D341Med (cell line): ENCODE results near the gene ARID3B.
A peak's percentile ranks its signal among the peaks of the same experiment; 100 is the strongest.
"Not testable (repeated sequence)": the region's sequence is repeated elsewhere in the genome, so short reads cannot be mapped to it uniquely, and the experiment has no call there.

Experiments used
- DNase-seq: peaks from one replicate; pipeline ENCODE4 v3.0.0; 2012; ENCODE audit warnings: low spot score

Gene ARID3B

DNA sequence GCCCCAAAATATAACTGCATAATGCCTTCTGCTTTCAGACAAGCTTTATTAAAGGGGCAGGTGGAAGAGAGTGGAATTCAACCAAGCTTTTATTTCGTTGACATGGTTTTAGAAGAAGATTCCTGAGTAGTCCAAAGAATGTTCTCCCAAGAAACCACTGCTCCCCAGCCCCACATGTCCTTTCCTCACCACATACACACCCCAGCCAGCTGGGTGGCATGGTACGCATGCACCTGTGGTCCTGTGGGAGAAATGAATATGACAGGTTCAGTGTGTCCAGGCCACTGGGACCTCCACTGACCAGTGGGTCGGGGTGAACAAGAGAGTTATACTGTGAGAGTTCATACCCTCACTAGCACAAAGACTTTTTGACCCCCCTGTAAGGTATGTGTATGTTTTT, 30.2 kb downstream of the ARID3B start:
- DNase-seq: no peak

DNA sequence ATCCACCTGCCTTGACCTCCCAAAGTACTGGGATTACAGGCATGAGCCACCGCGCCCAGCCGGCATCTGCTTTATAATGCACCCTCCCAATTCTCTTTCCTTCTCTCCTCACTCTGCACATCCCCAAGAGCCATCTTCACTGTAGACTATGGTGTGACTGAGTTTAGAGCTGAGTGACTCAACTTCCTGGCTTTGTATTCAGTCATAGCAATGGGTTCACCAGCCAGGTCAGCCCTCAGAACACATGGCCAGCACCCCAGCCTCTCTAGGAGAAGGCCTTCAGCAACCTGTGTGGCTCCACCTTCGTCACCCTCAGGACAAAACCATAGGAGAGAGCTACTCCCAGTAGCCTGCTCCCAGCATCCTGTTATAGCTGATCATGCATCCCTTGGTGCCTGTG, 33.0 kb downstream of the ARID3B start:
- no peak for DNase-seq

DNA sequence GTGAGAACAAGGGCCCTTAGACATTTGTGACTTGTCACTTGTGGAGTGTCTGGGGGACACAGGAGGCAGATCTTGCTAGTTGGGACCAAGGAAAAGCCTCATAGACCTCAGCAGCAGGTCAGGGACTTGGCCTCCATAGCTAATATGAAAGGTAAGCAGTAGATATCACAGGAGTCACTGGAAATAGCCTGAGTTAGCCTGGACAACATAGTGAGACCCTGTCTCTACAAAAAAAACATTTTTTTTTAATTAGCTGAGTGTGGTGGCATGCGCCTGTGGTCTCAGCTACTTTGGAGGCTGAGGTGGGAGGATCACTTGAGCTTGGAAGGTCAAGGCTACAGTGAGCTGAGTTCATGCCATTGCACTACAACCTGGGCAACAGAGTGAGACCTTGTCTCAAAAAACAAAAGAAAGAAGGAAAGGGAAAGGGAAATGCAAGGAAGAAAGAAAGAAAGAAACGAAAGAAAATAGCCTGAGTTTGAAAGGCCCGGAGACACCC, 37.5 kb downstream of the ARID3B start:
- no peak for DNase-seq

DNA sequence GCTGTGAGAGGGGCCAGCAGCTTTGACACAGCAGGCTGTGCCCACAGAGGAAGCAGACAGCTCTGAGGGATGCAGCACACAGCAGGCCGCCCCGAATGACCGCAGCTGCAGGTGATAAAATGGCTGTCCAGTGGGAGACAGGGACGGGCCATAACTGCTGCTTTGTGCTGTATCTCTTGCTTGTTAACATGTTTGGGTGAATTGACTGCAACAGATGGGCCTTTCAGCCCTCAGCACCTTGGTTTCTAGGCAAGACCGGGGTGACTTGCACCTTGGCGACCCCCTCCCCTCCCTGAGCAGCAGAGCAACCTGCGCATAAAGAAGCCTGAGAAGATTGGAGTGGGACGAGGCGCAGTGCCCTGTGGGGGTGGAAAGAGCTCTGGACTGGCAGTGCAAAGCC, 38.0 kb downstream of the ARID3B start:
- no peak for DNase-seq

DNA sequence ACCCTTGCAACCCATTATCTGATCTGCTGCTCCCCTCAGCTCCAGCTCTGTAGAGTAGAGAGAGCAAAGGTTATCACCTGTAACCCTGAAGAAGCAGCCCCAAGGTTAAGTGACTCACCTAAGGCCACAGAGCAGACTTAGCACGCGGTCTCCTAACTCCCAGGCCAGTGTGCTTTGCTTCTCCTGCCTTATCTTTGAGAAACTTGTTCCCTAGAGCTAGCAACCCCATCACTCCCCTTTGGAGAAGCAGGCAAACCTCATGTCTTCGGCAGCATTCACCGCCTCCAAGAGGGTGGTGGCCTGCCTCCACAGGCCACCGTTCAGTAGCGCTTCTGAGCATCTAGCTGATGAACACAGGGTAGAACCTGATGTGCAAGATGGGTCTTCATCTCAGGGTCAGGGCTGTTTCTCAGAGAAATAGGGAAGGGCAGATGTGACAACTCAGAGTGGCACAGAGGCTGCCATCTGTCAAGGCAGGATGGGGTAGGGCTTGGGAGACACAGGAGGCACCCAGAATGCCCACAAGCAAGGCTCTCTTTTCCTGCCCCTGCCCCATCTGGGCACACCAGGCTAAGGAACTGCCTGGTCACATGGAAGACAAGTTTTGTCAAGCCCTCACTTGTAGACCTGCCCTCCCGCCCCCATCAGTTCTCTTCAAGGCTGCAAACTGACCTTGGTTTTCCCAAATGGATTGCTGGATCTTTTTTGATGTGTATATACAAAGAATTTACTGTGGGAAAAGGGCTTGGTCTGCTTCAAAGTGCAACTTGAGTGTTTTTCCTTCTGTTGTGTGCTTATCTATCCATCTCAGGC, 39.7 kb downstream of the ARID3B start:
- DNase-seq: no peak

DNA sequence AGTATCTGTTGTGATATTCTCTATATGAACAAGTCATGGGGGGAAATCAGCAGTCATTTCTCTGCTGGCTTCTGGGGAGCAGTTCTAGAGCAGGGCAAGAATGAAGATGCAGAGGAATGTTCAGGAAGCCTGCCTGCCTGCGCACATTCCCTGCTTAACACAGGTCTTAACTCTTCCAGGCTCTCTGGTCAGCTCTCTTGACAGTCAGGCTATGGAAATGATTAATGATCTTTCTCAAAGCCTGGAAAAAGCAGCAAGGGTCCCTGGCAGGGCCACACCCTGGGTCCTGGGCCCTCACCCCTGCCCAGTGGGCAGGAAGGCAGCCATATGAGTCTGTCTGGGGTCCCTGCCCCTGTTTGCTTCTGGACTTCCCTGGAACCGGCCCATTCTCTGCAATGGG, 43.2 kb downstream of the ARID3B start:
- no peak for DNase-seq

DNA sequence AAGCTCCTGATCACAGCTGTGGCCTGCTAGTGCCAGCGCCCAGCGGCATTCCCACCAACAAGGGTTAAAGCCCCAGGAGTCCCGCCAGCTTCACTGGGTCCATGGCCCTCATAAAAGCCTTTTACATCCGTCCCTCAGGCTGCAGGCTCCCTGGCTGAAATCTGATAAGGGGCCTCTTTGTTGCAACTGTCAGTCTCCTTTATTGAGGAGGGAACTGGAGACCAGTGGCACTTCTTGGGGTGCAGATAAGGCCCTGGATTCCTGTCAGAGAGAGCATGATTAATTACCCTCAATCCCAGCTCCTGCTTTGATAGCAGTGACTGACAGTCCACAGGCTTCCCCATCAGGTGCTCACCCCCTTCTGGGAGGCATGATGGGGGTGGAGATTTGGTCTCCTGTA, 43.8 kb downstream of the ARID3B start:
- DNase-seq: no peak

DNA sequence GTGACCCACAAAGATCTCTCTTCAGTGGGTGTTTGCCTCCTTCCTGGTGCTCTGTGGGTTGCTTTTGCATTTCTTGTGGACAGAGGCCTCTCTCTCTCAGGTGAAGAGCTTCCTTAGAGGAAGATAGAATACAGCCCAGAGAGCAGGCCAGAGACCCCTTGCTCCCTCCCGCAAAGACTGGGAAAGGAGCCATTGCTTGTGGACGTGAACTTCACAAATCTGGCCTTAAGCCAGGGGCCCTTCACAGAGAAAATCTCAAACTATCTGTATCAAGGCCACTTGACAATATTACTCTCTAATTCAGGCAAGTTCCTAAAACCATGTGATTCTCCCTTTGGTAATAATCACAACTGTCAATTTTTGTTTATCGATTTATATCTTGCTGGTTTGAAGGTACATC, 44.2 kb downstream of the ARID3B start:
- DNase-seq: no peak

DNA sequence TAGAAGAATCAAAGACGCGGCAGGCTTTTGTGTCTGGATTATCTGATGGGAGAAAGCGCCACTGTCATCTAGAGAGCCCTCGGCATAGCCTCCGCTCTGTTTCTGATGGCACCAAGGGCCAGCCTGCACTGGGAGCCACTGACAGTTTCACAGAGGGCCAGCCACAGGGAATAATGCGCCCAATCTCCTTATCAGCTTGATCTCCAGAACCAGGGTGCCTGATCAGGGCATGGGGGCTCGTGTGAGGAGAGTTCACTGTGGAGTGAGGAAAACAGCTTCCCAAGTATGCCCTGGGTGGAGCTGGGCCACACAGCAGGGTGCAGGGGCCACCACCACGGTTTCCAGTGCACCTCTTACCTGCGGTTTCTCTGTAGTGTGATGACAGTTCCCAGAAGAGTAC, 44.8 kb downstream of the ARID3B start:
- DNase-seq: no peak

DNA sequence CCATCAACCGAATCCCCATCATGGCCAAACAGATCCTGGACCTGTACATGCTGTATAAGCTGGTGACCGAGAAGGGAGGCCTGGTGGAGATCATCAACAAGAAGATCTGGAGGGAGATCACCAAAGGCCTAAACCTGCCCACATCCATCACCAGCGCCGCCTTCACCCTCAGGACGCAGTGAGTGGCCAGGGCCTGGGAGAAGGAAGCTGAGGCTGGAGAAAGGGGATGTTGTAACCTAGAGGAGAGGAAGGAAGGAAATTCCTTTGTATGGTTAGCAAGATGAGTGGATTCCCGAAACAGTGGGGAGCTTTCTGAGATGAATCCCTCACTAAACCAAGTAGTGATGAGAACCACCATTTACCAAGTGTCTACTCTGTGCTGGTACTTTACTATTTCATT, 48.8 kb downstream of the ARID3B start:
- no peak for DNase-seq

DNA sequence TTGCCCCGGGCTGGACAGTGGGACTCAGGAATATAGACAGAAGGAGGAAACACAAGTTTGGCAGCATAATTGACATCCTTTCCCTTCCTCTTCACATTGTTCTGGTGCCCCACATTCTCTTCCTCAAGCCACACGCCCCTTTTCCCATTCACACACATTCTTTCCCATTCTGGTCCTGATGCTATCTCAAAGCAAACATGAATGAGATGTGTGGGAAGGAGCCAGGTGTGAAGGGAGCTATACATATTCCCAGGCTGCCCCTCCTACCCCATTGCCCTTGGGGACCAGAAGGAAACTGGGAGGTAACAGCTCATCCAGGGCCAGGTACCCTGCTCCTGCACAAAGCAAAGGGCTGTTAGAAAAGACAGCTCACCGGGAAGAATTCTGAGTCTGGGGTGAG, 51.2 kb downstream of the ARID3B start:
- DNase-seq: no peak

DNA sequence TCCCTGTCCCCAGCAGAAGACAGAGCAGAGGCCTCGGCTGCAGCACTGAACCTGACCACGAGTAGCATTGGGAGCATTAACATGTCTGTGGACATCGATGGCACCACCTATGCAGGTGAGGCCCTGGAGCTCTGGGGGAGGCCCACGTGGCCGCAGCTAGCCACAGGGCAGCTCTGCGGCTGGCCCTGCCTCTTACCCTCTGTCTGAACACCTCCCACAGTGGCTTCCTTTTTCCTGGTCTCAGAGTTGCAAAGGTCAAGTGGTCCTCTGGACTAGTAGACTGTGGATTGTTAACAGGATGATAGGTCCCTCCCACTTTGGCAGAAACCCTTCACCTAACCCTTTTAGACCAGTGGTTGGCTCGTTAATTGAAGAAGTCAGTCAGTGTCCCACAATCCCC, 52.1 kb downstream of the ARID3B start:
- DNase-seq: no peak

DNA sequence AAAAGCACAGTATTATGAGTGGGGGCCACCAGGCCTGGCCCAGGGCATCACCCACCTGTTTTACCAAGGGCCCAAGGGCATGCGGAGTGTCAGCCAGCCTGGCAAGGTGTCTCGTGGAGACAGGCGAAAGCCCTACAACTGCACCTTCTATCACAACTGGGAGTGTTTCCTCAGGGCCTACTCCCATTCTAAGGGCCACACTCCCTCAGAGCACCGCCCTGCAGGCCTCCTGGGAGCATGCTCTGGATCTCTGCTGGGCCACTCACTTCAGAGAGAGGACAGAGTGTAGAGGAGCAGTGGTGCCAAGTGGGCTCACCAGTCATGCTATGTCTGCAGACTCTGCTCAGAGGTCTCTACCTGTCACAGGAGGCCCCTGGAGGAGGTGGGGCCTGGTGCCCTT, 53.4 kb downstream of the ARID3B start:
- DNase-seq: no peak

DNA sequence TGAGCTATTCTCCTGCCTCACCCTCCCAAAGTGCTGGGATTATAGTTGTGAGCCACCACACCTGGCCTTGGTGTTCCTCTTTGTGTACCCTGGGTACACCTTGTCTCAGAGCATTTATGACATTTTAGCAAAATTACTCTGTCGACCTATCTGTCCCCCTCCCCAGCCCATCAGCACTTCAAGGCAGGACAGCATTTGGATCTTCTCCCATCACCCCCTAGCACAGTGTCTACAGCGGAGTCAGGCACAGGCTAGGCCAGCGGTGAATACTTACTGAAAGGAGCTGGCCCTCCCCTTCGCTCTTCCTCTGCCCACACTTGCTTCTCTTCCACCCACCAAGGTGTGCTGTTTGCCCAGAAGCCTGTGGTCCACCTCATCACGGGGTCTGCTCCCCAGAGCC, 54.3 kb downstream of the ARID3B start:
- no peak for DNase-seq

DNA sequence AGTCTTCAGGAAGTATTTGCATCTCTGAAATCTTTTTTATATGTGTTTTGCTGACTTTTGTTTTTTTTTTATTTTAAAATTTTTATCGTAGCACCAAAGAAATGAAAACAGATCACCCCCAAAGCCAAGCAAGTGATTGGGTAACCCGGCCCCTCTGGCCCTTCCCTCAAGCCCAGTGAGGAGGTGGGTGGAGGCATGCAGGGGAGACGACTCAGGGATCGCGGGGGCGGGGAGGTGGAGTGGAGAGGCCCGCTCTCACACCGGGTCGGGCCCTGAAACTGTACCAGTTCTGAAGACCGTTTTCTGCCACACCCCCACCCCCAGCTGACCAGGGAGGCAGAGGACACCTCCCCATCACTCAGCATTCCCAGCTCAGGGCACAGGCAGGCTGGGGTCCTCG, 55.7 kb downstream of the ARID3B start:
- not testable (repeated sequence) for DNase-seq

DNA sequence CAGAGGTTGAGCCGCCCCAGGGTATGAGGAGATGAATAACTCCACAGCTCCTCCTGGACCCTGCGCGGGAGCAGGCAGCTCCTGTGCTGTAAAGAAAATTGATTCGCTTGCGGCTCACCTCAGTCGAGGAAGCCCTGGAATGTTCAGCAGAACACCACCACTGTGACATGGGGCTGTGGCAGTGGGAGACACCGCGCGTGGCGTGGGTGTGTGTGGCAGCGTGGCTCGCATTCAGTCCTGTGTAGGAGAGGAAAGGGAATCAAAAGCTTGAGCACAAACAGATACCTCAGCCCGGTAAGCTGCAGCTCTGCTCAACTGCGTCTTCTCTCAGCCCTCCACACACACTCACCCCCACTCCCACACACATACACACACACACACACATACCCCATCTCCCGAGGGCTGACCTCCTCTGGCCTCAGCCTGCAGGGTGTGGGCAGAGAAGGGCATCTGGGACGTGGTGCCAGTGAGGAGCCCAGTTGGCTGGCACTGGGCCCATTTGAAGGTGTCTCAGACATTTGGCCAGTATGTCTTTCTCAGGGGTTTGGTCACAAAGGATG, 56.2 kb downstream of the ARID3B start:
- DNase-seq: not testable (repeated sequence)

DNA sequence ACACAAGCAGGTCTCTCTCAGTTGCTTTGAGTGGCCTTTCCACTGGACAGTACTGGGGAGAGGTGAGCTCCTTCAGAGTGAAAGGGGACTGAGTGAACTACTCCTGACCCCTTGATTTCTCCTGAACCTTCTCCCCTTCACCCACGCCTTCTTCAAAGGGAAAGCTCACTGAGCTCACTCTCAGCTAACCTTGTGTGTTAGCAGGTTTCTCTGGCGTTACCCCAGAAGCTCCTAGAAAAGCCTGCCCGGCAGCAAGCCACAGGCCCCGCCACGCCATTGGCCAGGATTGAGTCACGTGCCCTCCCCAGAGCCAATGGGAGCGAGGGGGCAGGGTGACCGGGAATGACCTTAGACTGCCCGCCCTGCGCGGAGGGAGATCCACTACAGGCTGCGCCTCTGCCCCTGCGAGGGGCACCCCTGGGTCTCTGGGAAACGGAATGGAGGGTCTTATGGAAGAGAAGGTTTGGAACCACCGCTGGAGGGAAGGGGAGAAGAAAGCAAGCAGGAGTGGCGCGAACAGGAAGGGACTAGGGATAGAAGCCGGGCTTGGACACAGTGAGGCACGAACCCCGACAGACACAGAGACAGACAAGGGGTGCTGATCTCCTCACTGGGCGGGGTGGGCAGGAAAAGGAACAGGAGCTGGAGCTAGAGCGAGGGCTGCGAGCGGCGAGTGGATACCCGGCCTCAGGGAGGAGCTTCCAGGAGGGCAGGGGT, 57.3 kb downstream of the ARID3B start:
- peak; percentile 80 for DNase-seq

DNA sequence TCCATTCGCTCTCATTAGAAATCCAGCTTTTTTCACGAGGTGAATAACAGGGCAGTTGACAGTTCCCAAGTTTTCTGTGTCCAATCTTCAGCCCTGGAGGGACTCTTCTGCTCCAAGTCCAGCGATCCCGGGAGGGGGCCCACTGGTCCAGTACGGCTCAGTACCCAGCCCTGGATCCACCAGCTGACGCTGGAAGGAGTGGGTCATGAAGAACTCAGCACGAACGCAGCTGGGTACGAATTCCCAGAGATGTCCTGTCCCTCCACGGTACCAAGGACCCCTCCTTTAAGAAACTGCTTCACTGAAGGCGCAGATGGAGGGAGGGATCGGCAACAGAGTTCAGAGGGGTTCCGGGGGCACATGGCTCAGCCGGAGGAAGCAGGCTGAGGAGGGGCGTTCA, 58.1 kb downstream of the ARID3B start:
- no peak for DNase-seq

DNA sequence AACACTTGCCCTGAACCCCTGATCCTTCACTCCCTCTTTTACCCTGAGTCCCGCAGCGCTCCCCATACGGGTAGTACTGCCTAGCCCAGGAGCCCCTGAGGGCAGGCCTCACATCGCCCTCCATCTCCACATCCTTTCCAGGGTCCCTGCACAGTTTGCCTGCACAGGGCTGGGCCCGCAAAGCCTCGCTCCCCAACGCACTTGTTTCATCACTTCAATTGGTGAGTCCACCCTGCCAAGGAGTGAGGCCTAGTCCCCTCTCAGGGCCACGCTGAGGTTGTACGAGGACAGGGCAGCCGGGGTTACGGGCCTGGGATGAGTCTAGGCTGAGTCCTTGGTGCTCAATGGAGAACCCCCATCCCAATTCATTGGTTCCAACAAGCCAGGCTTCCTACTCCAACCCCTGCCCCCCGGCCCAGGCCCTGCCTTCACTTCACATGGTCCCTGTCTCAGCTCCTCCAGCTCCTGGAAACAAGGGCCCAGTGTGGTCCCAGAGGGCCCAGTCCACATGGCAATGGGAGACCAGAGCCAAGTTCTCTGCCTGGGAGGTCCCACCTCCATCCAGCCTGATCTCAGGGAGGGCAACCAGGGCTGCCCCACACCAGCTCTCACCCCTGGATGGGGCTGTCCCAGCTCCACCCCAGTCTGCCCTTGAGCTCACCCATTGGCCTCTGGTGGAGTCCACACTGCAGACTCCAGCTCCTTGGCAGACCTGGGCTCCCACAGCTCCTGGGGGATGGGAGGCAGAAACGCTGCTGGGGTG, 62.2 kb downstream of the ARID3B start:
- no peak for DNase-seq

DNA sequence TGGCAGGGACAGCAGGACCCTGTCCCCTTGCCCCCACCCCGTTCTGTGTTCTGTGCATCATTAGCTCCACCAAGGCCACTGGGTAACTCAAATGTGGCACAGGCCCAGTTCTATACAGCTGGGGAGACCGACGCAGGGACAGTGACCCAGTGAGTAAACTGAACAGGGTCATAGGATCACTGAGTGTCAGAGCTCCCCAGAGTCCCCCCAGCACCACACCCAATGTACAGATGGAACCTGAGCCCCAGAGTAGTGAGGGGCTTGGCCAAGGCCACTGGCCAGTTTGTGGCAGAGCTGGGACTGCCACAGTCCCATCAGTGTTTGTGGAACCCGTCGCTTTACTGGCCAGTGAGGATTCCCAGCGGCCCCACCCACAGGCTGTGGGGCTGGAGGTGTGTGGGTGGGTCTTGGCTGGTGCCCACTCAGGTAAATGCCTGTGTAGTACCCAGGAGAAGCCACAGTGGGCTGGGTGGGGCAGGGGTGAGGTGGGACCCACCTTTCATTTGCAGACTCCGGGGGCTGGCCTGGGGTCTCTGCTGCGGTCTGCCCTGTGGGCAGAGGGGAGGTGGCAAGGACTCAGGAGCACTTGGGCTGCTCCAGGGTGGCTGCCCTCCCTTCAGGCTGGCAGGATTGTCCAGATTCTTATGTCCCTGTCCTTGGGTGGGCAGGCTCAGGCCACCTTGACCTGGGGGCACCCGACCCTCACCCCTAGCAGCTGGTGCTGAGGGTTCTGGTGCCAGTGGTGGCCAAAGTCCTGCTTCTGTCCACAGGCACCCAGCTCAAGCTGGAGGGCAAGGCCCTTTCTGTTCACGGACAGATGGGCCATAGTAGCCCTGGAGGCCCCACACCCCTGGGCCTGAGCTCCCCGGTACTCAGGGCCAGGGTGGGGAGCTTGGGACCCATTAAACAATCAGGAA, 63.0 kb downstream of the ARID3B start:
- DNase-seq: no peak
